ENCODE results near the gene ARF6.
A peak's percentile ranks its signal among the peaks of the same experiment; 100 is the strongest.
"Not testable (repeated sequence)": the region's sequence is repeated elsewhere in the genome, so short reads cannot be mapped to it uniquely, and the experiment has no call there.

ARF6 gene

DNA sequence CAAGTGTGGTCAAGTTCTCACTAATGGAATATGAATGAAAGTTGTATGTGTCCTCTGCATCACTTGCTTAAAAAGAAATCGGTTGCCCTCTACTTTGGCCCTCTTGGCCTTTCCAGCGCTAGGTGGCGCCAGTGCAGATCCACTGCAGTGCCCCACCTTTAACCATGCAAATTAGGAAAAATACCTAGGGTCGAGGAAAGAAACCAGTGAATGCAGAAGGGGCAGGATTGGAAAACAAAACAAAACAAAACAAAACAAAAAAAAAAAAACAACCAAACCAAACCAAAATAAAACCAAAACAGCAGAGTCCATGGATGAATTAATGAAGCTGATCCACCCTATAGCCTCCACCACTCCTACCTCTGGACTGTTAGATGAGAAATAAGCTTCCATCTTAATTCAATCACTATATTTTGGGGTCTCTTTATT is 27.4 kb upstream of the ARF6 start:
- Histone ChIP-seq H2AFZ (ENCODE audit: low read depth) (no peak overlapping the region), H3K4me3 (IDR thresholded peaks at IDR 0.05; ENCODE audit: insufficient read depth, low read depth, low read length) (no peak overlapping the region), H3K4me2 (peak overlapping the region; percentile 39; the same call in 1 of the 2 replicates), H3K4me1 (ENCODE audit: low read depth, poor library complexity, severe bottlenecking) (peaks cover 45% of the 10 kb centered on the region), H3K9ac (no peak overlapping the region), H3K27ac (peak overlapping the region; percentile 15; the same call in 1 of the 2 replicates), H3K27me3 (ENCODE audit: insufficient read depth, low read depth) (no peaks in the 10 kb centered on the region), H4K20me1 (ENCODE audit: insufficient read depth) (no peaks in the 10 kb centered on the region), H3K36me3 (ENCODE audit: insufficient read depth) (no peaks in the 10 kb centered on the region), H3K79me2 (ENCODE audit: insufficient read depth, low read depth) (no peaks in the 10 kb centered on the region; the same call in 1 of the 2 replicates)
- TF ChIP-seq, protein P1, sequence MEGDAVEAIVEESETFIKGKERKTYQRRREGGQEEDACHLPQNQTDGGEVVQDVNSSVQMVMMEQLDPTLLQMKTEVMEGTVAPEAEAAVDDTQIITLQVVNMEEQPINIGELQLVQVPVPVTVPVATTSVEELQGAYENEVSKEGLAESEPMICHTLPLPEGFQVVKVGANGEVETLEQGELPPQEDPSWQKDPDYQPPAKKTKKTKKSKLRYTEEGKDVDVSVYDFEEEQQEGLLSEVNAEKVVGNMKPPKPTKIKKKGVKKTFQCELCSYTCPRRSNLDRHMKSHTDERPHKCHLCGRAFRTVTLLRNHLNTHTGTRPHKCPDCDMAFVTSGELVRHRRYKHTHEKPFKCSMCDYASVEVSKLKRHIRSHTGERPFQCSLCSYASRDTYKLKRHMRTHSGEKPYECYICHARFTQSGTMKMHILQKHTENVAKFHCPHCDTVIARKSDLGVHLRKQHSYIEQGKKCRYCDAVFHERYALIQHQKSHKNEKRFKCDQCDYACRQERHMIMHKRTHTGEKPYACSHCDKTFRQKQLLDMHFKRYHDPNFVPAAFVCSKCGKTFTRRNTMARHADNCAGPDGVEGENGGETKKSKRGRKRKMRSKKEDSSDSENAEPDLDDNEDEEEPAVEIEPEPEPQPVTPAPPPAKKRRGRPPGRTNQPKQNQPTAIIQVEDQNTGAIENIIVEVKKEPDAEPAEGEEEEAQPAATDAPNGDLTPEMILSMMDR (conservative IDR thresholded peaks at IDR 0.05; ENCODE audit: low read depth, low read length) = peak; percentile 92

DNA sequence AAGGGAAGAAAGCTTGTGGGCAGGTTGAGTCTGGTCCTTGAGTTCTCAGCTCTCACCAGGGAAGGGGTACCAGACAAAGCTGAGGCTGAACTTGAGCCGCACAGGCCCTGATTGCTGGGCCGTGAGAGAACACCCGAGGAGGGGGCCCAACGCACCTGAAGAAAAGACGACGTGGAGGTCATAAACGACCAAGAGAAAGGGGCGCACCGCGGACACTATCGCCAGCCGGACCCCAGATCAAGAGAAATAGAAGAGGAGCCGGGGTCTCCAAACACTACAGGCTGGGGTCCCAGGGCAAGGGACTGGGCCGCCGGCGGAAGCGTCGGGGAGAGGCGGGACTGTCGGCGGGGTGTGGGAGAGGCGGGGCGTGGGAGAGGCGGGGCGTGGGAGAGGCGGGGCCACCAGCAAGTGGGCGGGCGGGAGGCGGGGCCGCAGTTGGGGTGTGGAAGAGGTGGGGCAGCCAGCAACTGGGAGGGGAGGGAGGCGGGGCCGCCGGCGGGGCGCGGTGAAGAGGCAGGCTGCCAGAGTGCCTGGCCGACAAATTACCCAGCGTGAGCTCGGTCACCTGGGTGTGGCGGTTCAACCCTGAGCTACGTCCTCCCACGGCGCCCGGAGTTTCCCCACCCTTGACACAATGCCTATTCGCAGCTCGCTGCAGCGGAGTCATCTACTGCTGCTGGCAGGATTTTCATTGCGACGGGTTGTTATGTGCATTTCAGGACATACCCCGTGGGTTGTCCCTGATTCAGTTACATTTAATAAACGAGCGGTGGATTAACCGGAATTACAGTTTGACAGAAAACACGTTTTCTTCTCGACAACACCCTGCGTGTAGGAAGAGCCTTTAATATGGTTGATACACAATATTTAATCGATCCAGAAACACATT is 24.8 kb upstream of the ARF6 start:
- no peaks in the 10 kb centered on the region for H3K36me3 ChIP-seq (ENCODE audit: insufficient read depth)
- H3K27me3 ChIP-seq (ENCODE audit: insufficient read depth, low read depth) = no peaks in the 10 kb centered on the region
- peak overlapping the region; percentile 61; the same call in 1 of the 2 replicates for H3K9ac ChIP-seq
- H2AFZ ChIP-seq (ENCODE audit: low read depth) = peak overlapping the region; percentile 85
- H3K27ac ChIP-seq = peak overlapping the region; percentile 76
- H4K20me1 ChIP-seq (ENCODE audit: insufficient read depth) = no peaks in the 10 kb centered on the region
- no peaks in the 10 kb centered on the region; the same call in 1 of the 2 replicates for H3K79me2 ChIP-seq (ENCODE audit: insufficient read depth, low read depth)
- H3K4me3 ChIP-seq (IDR thresholded peaks at IDR 0.05; ENCODE audit: insufficient read depth, low read depth, low read length) = no peak overlapping the region
- peak overlapping the region; percentile 94 for H3K4me2 ChIP-seq
- TF ChIP-seq, protein P1 (conservative IDR thresholded peaks at IDR 0.05; ENCODE audit: low read depth, low read length) = no peak
- H3K4me1 ChIP-seq (ENCODE audit: low read depth, poor library complexity, severe bottlenecking) = peaks cover 39% of the 10 kb centered on the region

DNA sequence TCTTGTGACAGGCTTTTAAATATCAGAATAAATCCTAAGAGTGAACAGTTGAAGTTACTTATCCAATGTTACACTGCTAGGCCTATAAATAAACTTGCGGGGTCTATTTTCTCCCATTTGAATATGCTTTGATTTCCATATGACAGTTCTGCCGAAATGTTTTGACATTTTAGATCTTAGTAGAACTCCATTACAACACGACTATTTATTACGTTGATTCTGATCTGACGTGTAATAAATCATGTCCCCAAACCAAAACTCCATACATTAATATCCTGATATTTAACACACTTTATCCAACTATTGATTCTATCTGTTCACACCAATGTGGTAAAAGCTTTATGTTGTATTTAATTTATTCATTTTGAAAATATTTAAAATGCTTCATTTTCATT is 24.2 kb upstream of the ARF6 start:
- Histone ChIP-seq H3K9ac (peak overlapping the region; percentile 61; the same call in 1 of the 2 replicates), H3K4me2 (peak overlapping the region; percentile 94), H3K27ac (peak overlapping the region; percentile 76), H3K27me3 (ENCODE audit: insufficient read depth, low read depth) (no peaks in the 10 kb centered on the region), H2AFZ (ENCODE audit: low read depth) (peak overlapping the region; percentile 85), H3K79me2 (ENCODE audit: insufficient read depth, low read depth) (no peaks in the 10 kb centered on the region; the same call in 1 of the 2 replicates), H4K20me1 (ENCODE audit: insufficient read depth) (no peaks in the 10 kb centered on the region), H3K4me1 (ENCODE audit: low read depth, poor library complexity, severe bottlenecking) (peaks cover 39% of the 10 kb centered on the region), H3K36me3 (ENCODE audit: insufficient read depth) (no peaks in the 10 kb centered on the region), H3K4me3 (IDR thresholded peaks at IDR 0.05; ENCODE audit: insufficient read depth, low read depth, low read length) (no peak overlapping the region)
- TF ChIP-seq, protein P1 (conservative IDR thresholded peaks at IDR 0.05; ENCODE audit: low read depth, low read length) = no peak

DNA sequence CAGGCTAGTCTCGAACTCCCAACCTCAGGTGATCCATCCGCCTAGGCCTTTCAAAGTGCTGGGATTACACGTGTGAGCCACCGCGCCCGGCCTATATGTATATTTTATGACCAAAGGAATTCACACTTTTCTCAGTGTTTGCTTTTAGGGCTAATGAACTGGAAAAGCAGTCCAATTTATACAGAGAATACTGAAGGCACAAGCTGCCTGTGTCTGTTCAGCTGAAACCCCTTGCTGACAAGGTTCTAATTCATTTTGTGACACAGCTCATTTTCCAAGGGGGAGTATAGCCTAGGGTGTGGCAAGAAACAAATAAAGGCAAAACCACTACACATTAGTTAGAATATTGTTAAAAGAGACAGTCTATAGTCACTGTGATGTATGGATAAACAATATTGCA is 22.0 kb upstream of the ARF6 start:
- Histone ChIP-seq H3K4me3 (IDR thresholded peaks at IDR 0.05; ENCODE audit: insufficient read depth, low read depth, low read length) (no peak overlapping the region), H3K4me2 (no peak overlapping the region), H2AFZ (ENCODE audit: low read depth) (no peak overlapping the region), H3K9ac (no peak overlapping the region), H4K20me1 (ENCODE audit: insufficient read depth) (no peaks in the 10 kb centered on the region), H3K4me1 (ENCODE audit: low read depth, poor library complexity, severe bottlenecking) (peaks cover 18% of the 10 kb centered on the region), H3K36me3 (ENCODE audit: insufficient read depth) (no peaks in the 10 kb centered on the region), H3K79me2 (ENCODE audit: insufficient read depth, low read depth) (no peaks in the 10 kb centered on the region), H3K27ac (no peak overlapping the region), H3K27me3 (ENCODE audit: insufficient read depth, low read depth) (no peaks in the 10 kb centered on the region)
- TF ChIP-seq, protein P1 (conservative IDR thresholded peaks at IDR 0.05; ENCODE audit: low read depth, low read length) = no peak

DNA sequence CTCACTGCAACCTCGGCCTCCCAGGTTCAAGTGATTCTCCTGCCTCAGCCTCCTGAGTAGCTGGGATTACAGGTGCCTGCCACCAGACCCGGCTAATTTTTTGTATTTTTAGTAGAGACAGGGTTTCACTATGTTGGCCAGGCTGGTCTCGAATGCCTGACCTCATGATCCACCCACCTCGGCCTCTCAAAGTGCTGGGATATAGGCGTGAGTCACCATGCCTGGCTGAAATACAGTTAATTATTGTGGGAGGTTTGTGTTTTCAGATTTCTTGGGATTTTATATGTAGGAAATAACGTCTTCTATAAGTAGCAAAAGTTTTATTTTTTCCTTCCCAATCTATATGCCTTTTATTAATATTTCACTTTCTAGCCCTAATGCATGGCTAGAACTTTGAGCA is 19.3 kb upstream of the ARF6 start:
- not testable (repeated sequence) for H4K20me1 ChIP-seq (ENCODE audit: insufficient read depth); H3K27ac ChIP-seq; H3K27me3 ChIP-seq (ENCODE audit: insufficient read depth, low read depth); H3K4me2 ChIP-seq; H3K79me2 ChIP-seq (ENCODE audit: insufficient read depth, low read depth); H3K36me3 ChIP-seq (ENCODE audit: insufficient read depth); H3K4me3 ChIP-seq (IDR thresholded peaks at IDR 0.05; ENCODE audit: insufficient read depth, low read depth, low read length); H2AFZ ChIP-seq (ENCODE audit: low read depth); H3K9ac ChIP-seq
- H3K4me1 ChIP-seq (ENCODE audit: low read depth, poor library complexity, severe bottlenecking) = peaks cover 15% of the 10 kb centered on the region

All from KMS-11 (cell line).